A549 treated with DMSO at 1 μM for 4 hours (cell line): Measurements from ENCODE around the gene ZNF3. TPM values are rescaled to one million over a fixed set of nuclear protein-coding genes. Genes with fewer than 3 reads are reported as not detected.

ENCODE experiments used
- total RNA-seq: library from RNA; stranded (reverse); fragments of 200-300 nt; extraction: Qiagen RNA extraction; gene quantifications from 5 replicates; pipeline ENCODE4 v1.2.3, GENCODE V29; 2022; ENCODE audit warnings: low read depth

ZNF3 gene
- 19.1 to 27.5 TPM (median 22.3 TPM) in 5 replicates for total RNA-seq

DNA sequence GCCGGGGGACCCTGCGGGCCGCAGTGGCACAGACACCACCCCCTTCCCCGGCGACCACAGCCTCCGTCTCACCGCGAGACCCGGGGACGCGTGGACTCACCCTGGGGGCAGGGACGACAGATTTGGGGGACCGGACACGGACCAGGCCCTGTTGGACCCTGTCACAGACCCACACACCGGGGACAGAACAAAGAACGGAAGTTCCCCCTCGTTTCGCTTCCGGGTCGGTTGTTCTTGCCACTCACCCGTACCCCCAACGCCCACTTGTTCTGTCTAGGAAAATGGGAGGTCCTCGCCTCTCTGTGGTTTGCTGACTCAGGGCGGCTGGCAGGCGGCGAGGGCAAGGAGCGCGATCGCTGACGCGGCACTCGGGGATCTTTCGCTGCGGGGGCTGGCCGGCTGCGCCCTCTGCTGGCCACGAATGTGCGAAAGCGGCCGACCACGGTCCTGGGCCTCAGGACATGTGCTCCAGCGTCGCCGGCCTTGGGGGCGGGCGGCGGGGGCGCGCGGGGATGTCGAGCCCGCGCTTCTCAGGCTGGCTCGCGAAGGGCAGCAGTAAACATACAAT is at the start of gene ZNF3:
ZNF3 (minus strand) TSS at position 189 of the 568 bp plus-strand sequence. CDS start 4,366 bp downstream, outside the sequence.

DNA sequence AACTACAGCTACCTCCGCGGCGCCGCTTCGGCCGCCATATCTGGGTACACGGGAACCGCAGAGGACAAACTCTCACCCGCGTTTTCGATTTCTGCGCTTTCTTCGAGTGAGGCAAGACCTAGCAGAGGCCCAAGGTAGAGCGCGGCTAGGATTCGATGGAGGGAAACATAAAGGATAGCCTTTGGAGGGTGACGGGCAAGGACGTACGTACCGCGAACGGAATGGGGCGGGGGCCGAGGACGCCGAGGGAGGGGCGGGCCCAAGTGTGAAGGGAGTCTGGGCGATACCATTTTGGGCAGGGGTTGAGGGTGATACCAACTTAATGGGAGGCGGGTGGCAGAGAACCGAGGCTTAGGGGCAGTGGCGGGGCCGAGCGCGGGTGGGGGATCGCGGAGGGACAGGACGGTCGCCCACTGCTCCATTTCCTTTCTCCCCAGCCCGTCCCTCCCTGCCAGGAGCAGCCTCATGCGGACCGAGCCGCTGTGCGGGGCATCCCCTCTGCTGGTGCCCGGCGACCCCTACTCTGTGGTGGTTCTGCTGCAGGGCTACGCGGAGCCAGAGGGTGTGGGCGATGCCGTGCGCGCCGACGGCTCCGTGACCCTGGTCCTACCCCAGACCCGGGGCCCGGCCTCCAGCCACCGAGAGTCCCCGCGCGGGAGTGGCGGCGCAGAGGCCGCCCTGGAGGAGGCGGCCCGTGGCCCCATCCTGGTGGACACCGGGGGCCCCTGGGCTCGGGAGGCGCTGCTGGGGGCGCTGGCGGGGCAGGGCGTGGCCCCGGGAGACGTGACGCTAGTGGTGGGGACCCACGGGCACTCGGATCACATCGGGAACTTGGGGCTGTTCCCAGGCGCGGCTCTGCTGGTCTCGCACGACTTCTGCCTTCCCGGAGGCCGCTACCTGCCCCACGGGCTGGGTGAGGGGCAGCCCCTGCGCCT is 45.7 kb upstream of the ZNF3 start, which contains the start of gene MBLAC1:
MBLAC1 (plus strand) TSS at position 37 of the 935 bp plus-strand sequence; CDS start at position 466, 429 bp downstream.

DNA sequence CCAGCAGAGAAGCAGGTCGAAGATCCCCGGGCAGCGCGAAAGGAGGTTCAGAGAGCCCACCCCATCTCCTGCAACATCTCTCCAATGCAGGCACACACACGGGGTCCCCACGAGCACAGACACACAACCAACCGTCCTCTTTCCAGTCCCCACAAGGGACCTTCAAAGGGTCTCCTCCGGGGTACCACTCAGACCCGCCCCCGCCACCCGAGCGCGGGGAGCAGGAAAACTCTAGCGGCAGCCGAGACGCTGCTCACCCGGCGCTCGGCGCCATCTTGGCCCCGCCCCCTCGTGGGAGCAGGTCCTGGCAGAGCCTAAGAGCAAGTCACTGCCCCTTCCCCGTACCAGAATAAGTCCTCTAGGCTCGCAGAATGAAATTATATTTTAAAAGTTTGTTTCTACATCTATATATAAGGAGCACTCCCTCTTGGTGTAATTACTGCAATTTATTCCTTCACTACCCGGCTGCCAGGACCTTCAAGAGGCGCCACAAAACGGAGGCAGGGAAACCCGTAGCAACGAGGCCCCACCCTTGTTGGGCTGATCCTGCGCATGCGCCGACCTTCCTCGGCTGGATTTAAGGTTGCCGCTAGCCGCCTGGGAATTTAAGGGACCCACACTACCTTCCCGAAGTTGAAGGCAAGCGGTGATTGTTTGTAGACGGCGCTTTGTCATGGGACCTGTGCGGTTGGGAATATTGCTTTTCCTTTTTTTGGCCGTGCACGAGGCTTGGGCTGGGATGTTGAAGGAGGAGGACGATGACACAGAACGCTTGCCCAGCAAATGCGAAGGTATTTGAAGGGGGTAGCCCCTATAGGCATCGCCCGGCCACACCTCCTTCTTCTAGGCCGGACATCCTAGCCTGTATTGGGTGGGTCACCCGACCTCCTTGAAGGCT is 37.8 kb upstream of the ZNF3 start, which contains the start of the genes CNPY4 and TAF6:
CNPY4 (plus strand) TSS at position 563 of the 898 bp plus-strand sequence; CDS start at position 674, 111 bp downstream.
TAF6 (minus strand) TSS at position 287 of the 898 bp plus-strand sequence. CDS start 5,149 bp downstream, outside the sequence.

DNA sequence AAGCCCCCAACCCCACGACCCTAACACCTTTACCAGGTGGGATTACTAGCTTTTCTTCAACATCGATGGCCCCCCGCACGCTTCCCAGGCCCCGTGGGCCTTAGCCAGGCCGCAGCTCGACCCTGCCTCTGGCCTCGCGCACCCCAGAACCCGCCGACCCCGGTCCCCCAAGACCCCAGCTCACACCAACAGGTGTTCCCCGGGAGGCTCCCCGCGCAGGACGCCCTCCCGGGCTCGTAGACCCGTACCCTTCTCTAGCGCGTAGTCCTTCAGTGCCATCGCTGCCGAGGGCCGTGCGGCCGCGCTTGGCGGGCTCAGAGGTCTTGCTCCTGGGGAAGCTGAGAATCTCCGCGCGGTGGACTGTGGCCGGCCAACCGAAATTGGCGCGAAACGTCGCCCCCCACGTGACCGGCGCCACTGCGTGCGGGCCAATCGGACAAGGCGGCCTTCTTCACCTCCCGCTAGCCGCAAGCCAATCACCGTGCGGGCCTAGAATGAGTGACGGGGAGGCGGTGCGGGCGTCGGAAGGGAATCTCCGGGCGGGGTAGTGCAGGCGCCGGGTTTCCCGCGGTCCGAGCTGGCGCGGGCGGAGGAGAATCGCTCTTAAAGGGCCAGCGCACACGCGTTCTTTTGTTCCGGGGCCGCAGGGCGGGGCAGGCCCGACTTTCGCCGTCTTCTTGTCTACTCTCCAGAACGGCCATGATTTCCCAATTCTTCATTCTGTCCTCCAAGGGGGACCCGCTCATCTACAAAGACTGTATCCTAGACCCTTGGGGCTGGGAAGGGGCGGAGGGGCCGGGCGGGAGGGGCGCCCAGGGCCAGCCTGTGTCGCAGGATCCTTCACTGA is 19.7 kb upstream of the ZNF3 start, which contains the start of the genes AP4M1 and MCM7:
AP4M1 (plus strand) TSS at position 628 of the 847 bp plus-strand sequence; CDS start at position 700, 72 bp downstream.
MCM7 (minus strand) TSS at position 382 of the 847 bp plus-strand sequence; CDS start at position 279, 103 bp downstream.

DNA sequence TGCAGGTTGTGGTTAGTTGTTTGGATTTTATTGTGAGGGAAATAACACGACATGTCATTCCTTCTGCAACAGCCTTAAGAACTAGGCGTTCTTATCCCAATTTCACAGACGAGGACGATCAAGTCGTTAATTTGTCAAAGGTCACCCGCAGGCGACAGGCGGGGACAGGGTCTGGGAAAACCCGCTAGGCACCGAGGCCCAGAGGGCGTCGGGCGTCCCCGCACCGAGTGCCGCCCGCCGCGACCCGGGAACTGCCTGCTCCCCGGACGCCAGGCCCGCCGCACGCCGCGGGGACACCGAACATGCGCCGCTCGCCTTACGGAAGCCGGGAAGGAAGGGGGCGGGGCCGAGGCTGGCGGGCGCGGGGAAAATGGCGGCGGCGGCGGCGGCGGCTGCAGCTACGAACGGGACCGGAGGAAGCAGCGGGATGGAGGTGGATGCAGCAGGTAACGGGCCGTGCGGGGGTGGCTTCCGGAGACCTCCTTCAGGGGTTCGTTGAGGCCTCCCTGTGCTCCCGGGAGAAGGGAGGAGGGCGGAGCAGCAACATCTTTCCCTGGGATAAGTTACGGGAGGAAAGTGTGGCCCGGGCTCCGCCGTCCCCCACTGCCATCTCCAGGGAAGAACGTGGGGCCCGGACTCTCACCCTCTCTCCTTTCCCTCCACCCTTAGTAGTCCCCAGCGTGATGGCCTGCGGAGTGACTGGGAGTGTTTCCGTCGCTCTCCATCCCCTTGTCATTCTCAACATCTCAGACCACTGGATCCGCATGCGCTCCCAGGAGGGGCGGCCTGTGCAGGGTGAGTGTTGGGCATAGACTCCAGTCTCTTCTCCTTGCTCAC is 7.3 kb upstream of the ZNF3 start, which contains the start of gene COPS6:
COPS6 (plus strand) TSS at position 349 of the 837 bp plus-strand sequence; CDS start at position 371, 22 bp downstream.

DNA sequence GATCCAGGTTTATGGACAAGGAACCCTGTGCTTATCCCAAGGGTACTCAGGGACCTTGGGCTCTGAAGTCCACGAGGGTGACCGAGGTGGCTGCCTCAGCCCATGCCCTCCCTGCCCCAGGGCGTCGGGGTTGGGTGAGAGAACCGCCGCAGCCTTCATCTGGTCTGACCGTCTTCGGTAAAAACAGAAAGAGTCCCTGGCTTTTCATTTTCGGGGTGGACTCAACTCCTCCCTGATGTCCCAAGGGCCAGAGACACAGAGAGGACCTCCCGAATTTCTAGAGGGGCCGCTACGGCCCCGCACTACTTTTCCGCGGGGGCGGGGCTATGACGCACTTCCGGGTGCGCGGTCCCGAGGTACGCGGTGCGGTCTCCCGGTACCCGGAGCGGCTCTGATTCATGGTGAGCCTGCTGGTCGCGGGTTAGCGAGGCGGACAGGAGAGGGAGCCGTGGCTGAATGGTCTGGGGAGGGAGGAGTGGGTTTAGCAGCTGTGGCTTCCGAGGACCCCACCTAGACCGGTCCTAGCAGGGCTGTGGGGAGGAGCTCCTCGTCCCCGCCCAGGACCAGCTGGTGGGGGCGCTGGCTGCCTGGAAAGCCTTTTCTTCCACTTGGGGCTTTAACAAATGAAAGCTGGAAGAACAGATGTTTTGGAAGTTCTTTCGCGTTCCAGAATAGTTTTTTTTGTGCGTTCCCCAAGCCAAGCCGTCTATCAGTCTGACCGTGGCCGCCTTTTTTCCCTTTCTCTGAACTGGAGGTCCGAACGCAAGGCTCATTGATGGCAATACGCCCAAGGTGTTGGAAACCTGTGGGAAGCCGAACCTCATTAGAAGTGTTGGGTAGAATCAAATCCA is 31.9 kb downstream of the ZNF3 start, which contains the start of gene ZSCAN21:
ZSCAN21 (plus strand) TSS at position 334 of the 851 bp plus-strand sequence. CDS start 7,233 bp downstream, outside the sequence.

Other genes starting within 250 kb of the ZNF3 start
- not detected in 5 replicates for gene OR2AE1, start 204.7 kb downstream of the ZNF3 start, total RNA-seq
- gene TRIM4, start 162.2 kb downstream of the ZNF3 start, total RNA-seq: 25.4 to 29.5 TPM (median 27.3 TPM) in 5 replicates
- gene GJC3, start 152.1 kb downstream of the ZNF3 start, total RNA-seq: 0.09 to 0.18 TPM (median 0.13 TPM) in 4 of 5 replicates, not detected in the other
- 0.23 TPM in 1 of 5 replicates, not detected in the others for gene AZGP1, start 105.7 kb downstream of the ZNF3 start, total RNA-seq
- 8.0 to 12.2 TPM (median 10.6 TPM) in 5 replicates for gene ZKSCAN1, start 66.1 kb downstream of the ZNF3 start, total RNA-seq
- gene ZSCAN21, start 31.9 kb downstream of the ZNF3 start, total RNA-seq: 9.5 to 11.9 TPM (median 9.9 TPM) in 5 replicates
- 169 to 186 TPM (median 179 TPM) in 5 replicates for gene COPS6, start 7.2 kb upstream of the ZNF3 start, total RNA-seq
- 236 to 264 TPM (median 254 TPM) in 5 replicates for gene MCM7, start 19.7 kb upstream of the ZNF3 start, total RNA-seq
- 13.8 to 17.6 TPM (median 15.3 TPM) in 5 replicates for gene AP4M1, start 19.9 kb upstream of the ZNF3 start, total RNA-seq
- gene TAF6, start 37.6 kb upstream of the ZNF3 start, total RNA-seq: 54.0 to 75.4 TPM (median 65.5 TPM) in 5 replicates
- 8.6 to 13.2 TPM (median 11.4 TPM) in 5 replicates for gene CNPY4, start 37.9 kb upstream of the ZNF3 start, total RNA-seq
- gene MBLAC1, start 45.2 kb upstream of the ZNF3 start, total RNA-seq: 2.3 to 3.1 TPM (median 2.7 TPM) in 5 replicates
- gene LAMTOR4, start 67.2 kb upstream of the ZNF3 start, total RNA-seq: 163 to 183 TPM (median 169 TPM) in 5 replicates
- 9.6 to 15.3 TPM (median 14.0 TPM) in 5 replicates for gene TRAPPC14, start 77.0 kb upstream of the ZNF3 start, total RNA-seq
- 0.10 to 0.26 TPM (median 0.18 TPM) in 4 of 5 replicates, not detected in the other for gene GAL3ST4, start 86.9 kb upstream of the ZNF3 start, total RNA-seq
- 0.70 to 1.4 TPM (median 1.2 TPM) in 5 replicates for gene GPC2, start 95.7 kb upstream of the ZNF3 start, total RNA-seq
- gene STAG3, start 96.2 kb upstream of the ZNF3 start, total RNA-seq: 0.08 to 0.27 TPM (median 0.14 TPM) in 4 of 5 replicates, not detected in the other
- gene PVRIG, start 138.2 kb upstream of the ZNF3 start, total RNA-seq: not detected in 5 replicates
- gene SPDYE3, start 226.0 kb upstream of the ZNF3 start, total RNA-seq: not detected in 5 replicates